Stimulated activated CD8-positive, alpha-beta memory T cell treated with anti-CD3 and anti-CD28 coated beads, Interleukin-15, amount 100 ng/mL, for 24 hours (primary cell): ENCODE results near the gene CD46.

ENCODE experiments used
- DNase-seq: peaks from one replicate; pipeline ENCODE4 v3.0.0-alpha.2; 2020; ENCODE audit warnings: low read depth

CD46 gene

GRCh38 chr1:207798847-207799246 lies 47.0 kb downstream of the CD46 start:
- no peak for DNase-seq

- DNase-seq = no peak
Measured at GRCh38 chr1:207799989-207800648, 48.3 kb downstream of the CD46 start.

- no peak for DNase-seq
Measured at GRCh38 chr1:207801819-207802218, 50.0 kb downstream of the CD46 start.

- DNase-seq = no peak
Measured at GRCh38 chr1:207803678-207804077, 51.8 kb downstream of the CD46 start.

GRCh38 chr1:207804721-207805468 lies 53.0 kb downstream of the CD46 start:
- no peak for DNase-seq

- no peak for DNase-seq
Measured at GRCh38 chr1:207805841-207806421, 54.1 kb downstream of the CD46 start.

GRCh38 chr1:207806531-207807325 lies 54.9 kb downstream of the CD46 start:
- no peak for DNase-seq

- DNase-seq = no peak
Measured at GRCh38 chr1:207807326-207807689, 55.5 kb downstream of the CD46 start.

GRCh38 chr1:207807690-207808321 lies 56.0 kb downstream of the CD46 start:
- DNase-seq = no peak

- no peak for DNase-seq
Measured at GRCh38 chr1:207808322-207808705, 56.5 kb downstream of the CD46 start.

GRCh38 chr1:207808911-207809555 lies 57.2 kb downstream of the CD46 start:
- no peak for DNase-seq

GRCh38 chr1:207810173-207810572 lies 58.3 kb downstream of the CD46 start:
- DNase-seq = no peak

GRCh38 chr1:207810606-207811295 lies 58.9 kb downstream of the CD46 start:
- DNase-seq = no peak

- DNase-seq = no peak
Measured at GRCh38 chr1:207811319-207811718, 59.5 kb downstream of the CD46 start.

GRCh38 chr1:207811920-207812720 lies 60.3 kb downstream of the CD46 start:
- no peak for DNase-seq

- DNase-seq = no peak
Measured at GRCh38 chr1:207812778-207813511, 61.1 kb downstream of the CD46 start.

- DNase-seq = no peak
Measured at GRCh38 chr1:207813512-207813881, 61.6 kb downstream of the CD46 start.

GRCh38 chr1:207813946-207814345 lies 62.1 kb downstream of the CD46 start:
- DNase-seq = no peak

- DNase-seq = no peak
Measured at GRCh38 chr1:207814469-207814868, 62.6 kb downstream of the CD46 start.

- DNase-seq = no peak
Measured at GRCh38 chr1:207815466-207815865, 63.6 kb downstream of the CD46 start.
